GM19240 (cell line): ENCODE data around the gene SLC30A10.
"Not testable (repeated sequence)": the region's sequence is repeated elsewhere in the genome, so short reads cannot be mapped to it uniquely, and the experiment has no call there.

Experiments
- DNase-seq: peaks from one replicate; pipeline ENCODE4 v3.0.0; 2011; ENCODE audit warnings: low spot score; ENCODE audit not compliant: insufficient read length

The SLC30A10 gene

DNA sequence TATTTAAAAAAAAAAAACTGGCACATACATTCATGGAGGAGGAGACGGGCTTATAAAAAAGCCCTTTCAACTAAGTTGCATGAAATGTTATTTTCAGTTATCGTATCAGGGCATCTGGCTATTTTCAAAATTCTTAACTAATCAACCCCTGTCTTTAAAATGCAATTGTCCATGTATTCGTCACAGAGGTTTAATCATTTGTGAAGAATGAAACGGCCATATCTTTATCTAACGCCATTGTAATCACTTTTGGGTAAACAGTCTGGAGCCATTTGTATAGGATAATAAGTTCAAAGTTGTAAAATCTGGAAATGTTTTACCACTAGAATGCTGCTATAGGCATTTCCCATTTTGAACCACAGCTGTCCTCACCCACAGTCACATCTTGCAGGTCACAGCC lies 30.4 kb downstream of the SLC30A10 start:
- no peak for DNase-seq

DNA sequence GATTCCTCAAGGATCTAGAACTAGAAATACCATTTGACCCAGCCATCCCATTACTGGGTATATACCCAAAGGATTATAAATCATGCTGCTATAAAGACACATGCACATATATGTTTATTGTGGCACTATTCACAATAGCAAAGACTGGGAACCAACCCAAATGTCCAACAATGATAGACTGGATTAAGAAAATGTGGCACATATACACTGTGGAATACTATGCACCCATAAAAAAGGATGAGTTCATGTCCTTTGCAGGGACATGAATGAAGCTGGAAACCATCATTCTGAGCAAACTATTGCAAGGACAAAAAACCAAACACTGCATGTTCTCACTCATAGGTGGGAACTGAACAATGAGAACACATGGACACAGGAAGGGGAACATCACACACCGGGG lies 36.1 kb downstream of the SLC30A10 start:
- not testable (repeated sequence) for DNase-seq

GRCh38 chr1:219891846-219892245 lies 36.5 kb downstream of the SLC30A10 start:
- not testable (repeated sequence) for DNase-seq

GRCh38 chr1:219888667-219889066 lies 39.7 kb downstream of the SLC30A10 start:
- DNase-seq, result not testable (repeated sequence)

DNA sequence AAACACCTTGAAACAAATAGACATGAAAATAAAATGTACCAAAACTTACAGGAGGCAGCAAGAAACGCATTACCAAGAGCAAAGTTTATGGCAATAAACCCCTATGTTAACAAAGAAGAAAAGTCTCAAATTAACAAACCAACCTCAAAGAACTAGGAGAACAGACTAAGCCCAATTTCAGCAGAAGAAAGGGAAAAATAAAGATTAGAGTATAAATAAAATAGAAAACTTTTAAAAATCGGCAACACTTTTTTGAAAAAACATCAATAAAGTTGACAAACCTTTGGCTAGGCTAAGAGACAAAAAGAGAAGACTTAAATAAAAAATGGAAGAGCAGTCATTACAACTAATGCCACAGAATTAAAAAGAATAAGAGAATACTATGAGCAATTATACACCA lies 42.7 kb downstream of the SLC30A10 start:
- DNase-seq, result no peak

- no peak for DNase-seq
These were observed 44.7 kb downstream of the SLC30A10 start for GRCh38 chr1:219883400-219884332.

DNA sequence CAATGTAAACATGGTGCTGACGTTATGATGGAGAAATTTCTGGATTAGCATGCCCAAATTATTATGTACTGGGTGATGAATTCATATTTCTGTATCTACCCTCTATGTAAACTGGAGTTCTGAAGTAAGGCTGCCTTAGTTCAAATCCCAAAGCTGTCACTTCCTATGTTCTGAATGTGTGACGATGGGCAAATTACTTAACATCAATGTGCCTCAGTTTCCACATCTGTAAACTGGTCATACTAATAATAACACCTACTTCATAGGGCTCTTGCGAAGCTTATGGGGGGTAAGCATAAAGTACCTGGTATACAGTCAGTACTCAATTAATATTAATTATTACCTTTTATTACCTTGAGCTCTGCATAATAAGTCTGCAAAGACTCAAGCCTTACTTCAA lies 45.6 kb downstream of the SLC30A10 start:
- DNase-seq, result no peak

- DNase-seq, result no peak
These were observed 46.3 kb downstream of the SLC30A10 start for GRCh38 chr1:219882096-219882495.

DNA sequence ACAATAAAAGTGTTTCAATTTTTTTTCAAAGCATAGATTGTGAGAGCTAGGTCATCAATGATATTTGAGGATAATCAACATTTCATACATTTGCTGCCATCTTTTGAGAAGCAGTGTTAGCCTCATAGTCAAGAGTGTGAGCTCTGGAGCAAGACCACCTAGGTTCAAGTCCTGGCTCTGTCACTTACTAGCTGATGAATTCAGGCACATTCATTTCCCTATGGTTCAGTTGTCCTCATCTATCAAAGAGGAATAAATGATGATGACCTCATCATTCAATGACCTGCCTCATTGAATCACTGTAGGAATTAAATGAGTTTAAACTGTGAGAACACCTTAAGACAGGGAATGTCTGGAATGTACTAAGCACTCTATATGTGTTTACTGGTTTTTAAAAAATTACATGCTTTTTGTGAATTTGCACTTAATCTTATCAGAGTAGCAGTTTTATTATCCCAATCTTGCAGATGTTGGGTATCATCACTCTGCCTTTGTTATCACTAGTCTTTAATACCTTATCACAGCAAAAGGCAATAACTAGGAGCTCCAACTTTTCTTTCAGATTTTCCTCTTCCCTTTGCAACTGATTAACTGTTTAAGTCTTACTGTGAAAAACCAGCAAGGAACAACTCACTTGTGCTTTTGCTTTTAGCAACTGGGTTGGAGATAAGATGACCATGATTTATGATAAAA lies 47.4 kb downstream of the SLC30A10 start:
- DNase-seq, result no peak

GRCh38 chr1:219876798-219877209 lies 51.6 kb downstream of the SLC30A10 start:
- no peak for DNase-seq

DNA sequence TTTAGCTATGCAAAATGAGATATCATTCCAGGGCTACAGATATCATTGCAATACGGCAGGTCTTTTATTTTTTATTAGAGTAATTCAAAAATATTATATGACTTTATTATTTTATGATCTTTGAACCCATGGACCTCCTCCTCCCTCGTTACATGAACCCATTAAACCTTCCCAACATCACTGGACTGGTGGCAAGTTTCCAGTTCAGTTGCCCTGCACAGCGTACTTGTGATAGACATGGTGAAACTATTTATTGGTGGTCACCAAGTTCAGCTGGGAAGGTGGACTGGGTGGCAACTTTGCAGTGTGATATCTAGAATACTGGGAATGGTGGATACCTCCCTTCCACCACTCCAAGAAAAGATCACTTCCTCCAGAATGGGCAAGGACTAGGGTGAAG lies 52.5 kb downstream of the SLC30A10 start:
- DNase-seq, result no peak

- DNase-seq, result not testable (repeated sequence)
These were observed 55.8 kb downstream of the SLC30A10 start for GRCh38 chr1:219872538-219872937.

DNA sequence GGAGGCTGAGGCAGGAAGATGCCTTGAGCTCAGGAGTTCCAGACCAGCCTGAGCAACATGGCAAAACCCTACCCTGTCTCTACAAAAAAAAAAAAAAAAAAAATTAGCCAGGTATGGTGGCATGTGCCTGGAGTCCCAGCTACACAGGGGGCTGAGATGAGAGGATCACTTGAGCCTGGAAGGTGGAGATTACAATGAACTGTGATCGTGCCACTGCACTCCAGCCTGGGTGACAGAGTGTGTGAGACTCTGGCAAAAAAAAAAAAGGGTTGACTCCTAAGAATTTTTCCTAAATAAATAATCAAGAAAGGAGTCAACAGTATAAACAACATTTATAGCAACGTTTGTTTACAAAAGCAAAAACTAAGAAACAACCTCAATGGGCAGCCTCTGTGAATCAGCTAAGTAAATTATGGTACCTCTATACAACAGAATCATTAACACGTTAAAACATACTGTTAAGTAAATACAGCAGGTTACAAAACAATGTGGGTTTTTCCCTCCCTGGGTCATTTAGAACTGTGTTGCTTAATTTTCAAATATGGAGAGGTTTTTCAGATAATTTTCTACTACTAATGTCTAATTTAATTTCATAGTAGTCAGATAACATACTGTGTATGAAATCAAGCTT lies 56.8 kb downstream of the SLC30A10 start:
- DNase-seq, result no peak

- not testable (repeated sequence) for DNase-seq
These were observed 59.7 kb downstream of the SLC30A10 start for GRCh38 chr1:219868615-219869014.
